Smooth muscle cell (in vitro differentiated cells): Measurements from ENCODE around the gene CCNL1. TPM values are rescaled to one million over a fixed set of nuclear protein-coding genes. Genes with fewer than 3 reads are reported as not detected.

Experiments used
- DNase-seq: peaks from one replicate; lab custom pipeline; 2025; ENCODE audit not compliant: unreplicated experiment; lab: John Stamatoyannopoulos, UW
- H2AFZ ChIP-seq: fragments of 200-600 bp; sonication (generic); 2 replicates; pipeline ENCODE4 v1.6.0; 2016; ENCODE audit warnings: antibody characterized with exemption, low read depth, mild to moderate bottlenecking
- H3F3A ChIP-seq: fragments of 200-600 bp; sonication (generic); 2 replicates; pipeline ENCODE4 v1.6.0; 2017; ENCODE audit warnings: antibody characterized with exemption, low read depth
- H3K27ac ChIP-seq: fragments of 200-600 bp; sonication (generic); 2 replicates; pipeline ENCODE4 v1.5.1; 2016; ENCODE audit warnings: low read depth, mild to moderate bottlenecking
- H3K27me3 ChIP-seq: fragments of 200-600 bp; sonication (generic); 2 replicates; pipeline ENCODE4 v1.6.1; 2016; ENCODE audit warnings: low read depth, mild to moderate bottlenecking
- H3K36me3 ChIP-seq: fragments of 200-600 bp; sonication (generic); 2 replicates; pipeline ENCODE4 v1.5.1; 2016; ENCODE audit warnings: low read depth
- H3K4me1 ChIP-seq: fragments of 200-600 bp; sonication (generic); 2 replicates; pipeline ENCODE4 v1.5.1; 2016; ENCODE audit warnings: low read depth
- H3K4me2 ChIP-seq: fragments of 200-600 bp; sonication (generic); 2 replicates; pipeline ENCODE4 v1.6.0; 2016; ENCODE audit warnings: mild to moderate bottlenecking
- H3K4me3 ChIP-seq: fragments of 200-600 bp; sonication (generic); 2 replicates; pipeline ENCODE4 v1.5.1; 2016; ENCODE audit warnings: mild to moderate bottlenecking
- H3K79me2 ChIP-seq: fragments of 200-600 bp; sonication (generic); 2 replicates; pipeline ENCODE4 v1.6.0; 2016; ENCODE audit warnings: low read depth, mild to moderate bottlenecking
- H3K9ac ChIP-seq: fragments of 200-600 bp; sonication (generic); 2 replicates; pipeline ENCODE4 v1.6.0; 2016; ENCODE audit warnings: low read depth
- H3K9me3 ChIP-seq: fragments of 200-600 bp; sonication (generic); replicated peaks from 2 replicates; pipeline ENCODE4 v1.5.1; 2016; ENCODE audit warnings: low read depth
- H4K20me1 ChIP-seq: fragments of 200-600 bp; sonication (generic); 2 replicates; pipeline ENCODE4 v1.6.0; 2016; ENCODE audit warnings: low read depth
- WGBS: methylation state at CpG from one replicate; pipeline ENCODE4 v1.1.7; 2016; ENCODE audit warnings: low lambda C conversion rate; 5-methylcytosine and 5-hydroxymethylcytosine counted together
- polyA plus RNA-seq: library from polyadenylated mRNA; unstranded; fragments of >200 nt; fragmentation: Nextera tagmentation; extraction: Ambion mirVana; gene quantifications from 2 replicates; pipeline ENCODE4 v1.2.1, GENCODE V29; 2016
- total RNA-seq: library from RNA; depleted of rRNA; stranded (reverse); fragments of >200 nt; gene quantifications from 2 replicates; pipeline ENCODE4 v1.2.3, GENCODE V29; 2014
- TF ChIP-seq, protein P1 (sequence below): fragments of 200-600 bp; sonication (generic); IDR thresholded peaks from 2 replicates; pipeline ENCODE4 v1.5.1; 2017; ENCODE audit warnings: borderline replicate concordance, mild to moderate bottlenecking, antibody characterized with exemption; ENCODE audit not compliant: insufficient read depth, poor library complexity, severe bottlenecking

The CCNL1 gene
- total and polyA plus RNA-seq, 2 experiments from 2014 or later = 173 to 599 TPM

DNA sequence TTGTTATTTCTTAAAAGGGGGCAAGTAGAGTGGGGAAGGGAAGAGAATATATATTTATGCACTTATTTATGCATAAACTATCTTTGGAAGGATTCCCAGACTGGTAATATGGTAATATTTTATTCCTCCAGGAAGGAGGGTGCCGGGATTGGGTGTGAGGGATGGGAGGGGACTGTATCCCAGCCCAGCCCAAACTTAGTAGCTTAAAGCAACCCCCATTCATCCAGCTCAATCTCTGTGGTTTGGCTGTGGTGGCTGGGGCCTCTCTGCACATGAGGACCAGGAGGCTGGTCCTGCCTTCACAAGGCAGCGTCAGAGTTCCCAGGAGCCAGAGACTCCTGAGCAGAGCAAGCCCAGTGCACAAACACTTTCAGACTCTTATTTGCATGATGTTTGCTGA, 48.4 kb downstream of the CCNL1 start:
- H2AFZ ChIP-seq = no peak overlapping the region
- no peak overlapping the region for H3K4me2 ChIP-seq
- no peaks in the 10 kb centered on the region for H3K9me3 ChIP-seq
- H3F3A ChIP-seq = peaks cover 4% of the 10 kb centered on the region
- no peak for DNase-seq
- H3K27ac ChIP-seq = no peak overlapping the region
- H3K27me3 ChIP-seq = no peaks in the 10 kb centered on the region
- no peaks in the 10 kb centered on the region for H3K79me2 ChIP-seq
- H3K4me1 ChIP-seq = peaks cover 20% of the 10 kb centered on the region
- H3K4me3 ChIP-seq = no peak overlapping the region
- no peak overlapping the region for H3K9ac ChIP-seq
- H4K20me1 ChIP-seq = no peaks in the 10 kb centered on the region
- H3K36me3 ChIP-seq = no peaks in the 10 kb centered on the region
- TF ChIP-seq, protein P1, sequence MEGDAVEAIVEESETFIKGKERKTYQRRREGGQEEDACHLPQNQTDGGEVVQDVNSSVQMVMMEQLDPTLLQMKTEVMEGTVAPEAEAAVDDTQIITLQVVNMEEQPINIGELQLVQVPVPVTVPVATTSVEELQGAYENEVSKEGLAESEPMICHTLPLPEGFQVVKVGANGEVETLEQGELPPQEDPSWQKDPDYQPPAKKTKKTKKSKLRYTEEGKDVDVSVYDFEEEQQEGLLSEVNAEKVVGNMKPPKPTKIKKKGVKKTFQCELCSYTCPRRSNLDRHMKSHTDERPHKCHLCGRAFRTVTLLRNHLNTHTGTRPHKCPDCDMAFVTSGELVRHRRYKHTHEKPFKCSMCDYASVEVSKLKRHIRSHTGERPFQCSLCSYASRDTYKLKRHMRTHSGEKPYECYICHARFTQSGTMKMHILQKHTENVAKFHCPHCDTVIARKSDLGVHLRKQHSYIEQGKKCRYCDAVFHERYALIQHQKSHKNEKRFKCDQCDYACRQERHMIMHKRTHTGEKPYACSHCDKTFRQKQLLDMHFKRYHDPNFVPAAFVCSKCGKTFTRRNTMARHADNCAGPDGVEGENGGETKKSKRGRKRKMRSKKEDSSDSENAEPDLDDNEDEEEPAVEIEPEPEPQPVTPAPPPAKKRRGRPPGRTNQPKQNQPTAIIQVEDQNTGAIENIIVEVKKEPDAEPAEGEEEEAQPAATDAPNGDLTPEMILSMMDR = no peak
- WGBS = 45% methylated on average over 2 of the region's 2 CpGs

DNA sequence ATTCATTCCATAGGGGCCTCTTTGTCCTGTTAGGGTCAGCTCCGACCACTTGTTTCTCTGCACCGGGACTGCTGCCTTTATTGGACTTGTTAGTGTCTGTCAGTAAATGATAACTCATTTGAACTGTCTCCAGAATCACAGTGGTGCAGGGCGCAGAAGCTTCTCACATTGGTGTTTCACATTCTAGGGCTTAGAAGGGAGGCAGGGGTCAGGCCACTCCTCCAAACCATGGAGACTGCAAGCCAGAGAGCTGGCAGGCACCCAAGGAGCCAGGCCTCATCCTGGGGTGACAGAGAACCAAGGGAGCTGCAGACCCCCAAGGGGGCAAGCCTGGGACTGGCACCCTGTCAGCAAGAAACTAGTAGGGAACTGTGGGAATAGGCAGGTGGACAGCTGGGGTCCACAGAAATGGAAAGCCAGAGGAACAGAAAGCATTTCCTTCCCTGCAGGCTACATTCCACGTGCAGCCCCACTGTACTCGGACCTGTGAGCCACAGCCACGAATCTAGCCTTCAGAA, 49.1 kb downstream of the CCNL1 start:
- Histone ChIP-seq H3K4me3 (no peak overlapping the region), H4K20me1 (no peaks in the 10 kb centered on the region), H3K4me1 (peaks cover 16% of the 10 kb centered on the region), H3K9ac (no peak overlapping the region), H3K4me2 (no peak overlapping the region), H3F3A (peaks cover 4% of the 10 kb centered on the region), H3K79me2 (no peaks in the 10 kb centered on the region), H3K27me3 (no peaks in the 10 kb centered on the region), H2AFZ (no peak overlapping the region), H3K36me3 (no peaks in the 10 kb centered on the region), H3K27ac (no peak overlapping the region), H3K9me3 (no peaks in the 10 kb centered on the region)
- DNase-seq = no peak
- TF ChIP-seq, protein P1 = no peak
- 56% methylated on average over 6 of the region's 6 CpGs for WGBS

DNA sequence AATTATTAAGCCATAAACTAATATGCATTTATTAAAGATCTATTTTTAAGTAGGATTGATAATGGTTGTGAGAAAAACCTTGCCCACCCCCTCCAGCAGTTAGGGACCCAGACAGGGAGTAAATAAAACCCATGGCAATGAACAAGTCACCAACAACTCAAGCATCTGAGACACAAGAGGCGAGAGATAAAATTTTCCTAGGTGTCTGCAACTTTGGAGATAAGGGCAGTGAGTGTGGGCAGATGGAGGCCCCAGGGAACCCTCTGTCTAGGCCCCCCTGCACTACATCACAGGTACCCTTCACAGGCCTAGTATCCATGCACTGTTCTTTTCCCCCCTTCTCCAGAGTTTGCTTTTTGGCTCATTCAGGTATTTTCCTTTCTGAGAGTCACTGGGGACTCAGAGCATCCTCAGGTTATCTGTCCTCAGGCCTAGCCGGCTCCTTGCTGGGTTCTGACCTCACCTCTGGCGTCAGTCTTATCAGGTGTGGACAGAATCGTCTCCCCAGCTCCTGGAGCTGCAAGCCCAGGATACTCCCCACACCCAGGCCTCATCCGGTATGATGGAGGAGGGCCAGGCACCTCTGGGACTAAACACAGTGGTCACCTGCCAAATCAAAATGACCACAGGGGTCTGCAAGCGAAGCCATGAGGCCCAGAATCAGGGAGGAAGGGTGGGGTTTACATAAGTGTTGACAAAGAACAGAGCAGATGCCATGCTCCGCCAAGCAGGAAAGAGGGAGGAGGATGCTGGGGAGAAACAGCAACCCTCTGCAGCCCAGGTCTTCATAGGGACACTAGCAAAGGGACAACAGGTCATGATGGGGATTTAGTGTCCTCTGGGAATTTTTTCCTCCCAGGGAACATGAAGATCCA, 50.4 kb downstream of the CCNL1 start:
- H3K36me3 ChIP-seq = no peaks in the 10 kb centered on the region
- no peaks in the 10 kb centered on the region for H4K20me1 ChIP-seq
- no peak for DNase-seq
- H3K9me3 ChIP-seq = no peaks in the 10 kb centered on the region
- peaks cover 3% of the 10 kb centered on the region for H3K4me1 ChIP-seq
- 77% methylated on average over 7 of the region's 7 CpGs for WGBS
- peaks cover 4% of the 10 kb centered on the region for H3F3A ChIP-seq
- no peak overlapping the region for H2AFZ ChIP-seq
- no peak overlapping the region for H3K27ac ChIP-seq
- no peak overlapping the region for H3K4me2 ChIP-seq
- no peaks in the 10 kb centered on the region for H3K27me3 ChIP-seq
- H3K4me3 ChIP-seq = no peak overlapping the region
- no peaks in the 10 kb centered on the region for H3K79me2 ChIP-seq
- TF ChIP-seq, protein P1 = no peak
- no peak overlapping the region for H3K9ac ChIP-seq

DNA sequence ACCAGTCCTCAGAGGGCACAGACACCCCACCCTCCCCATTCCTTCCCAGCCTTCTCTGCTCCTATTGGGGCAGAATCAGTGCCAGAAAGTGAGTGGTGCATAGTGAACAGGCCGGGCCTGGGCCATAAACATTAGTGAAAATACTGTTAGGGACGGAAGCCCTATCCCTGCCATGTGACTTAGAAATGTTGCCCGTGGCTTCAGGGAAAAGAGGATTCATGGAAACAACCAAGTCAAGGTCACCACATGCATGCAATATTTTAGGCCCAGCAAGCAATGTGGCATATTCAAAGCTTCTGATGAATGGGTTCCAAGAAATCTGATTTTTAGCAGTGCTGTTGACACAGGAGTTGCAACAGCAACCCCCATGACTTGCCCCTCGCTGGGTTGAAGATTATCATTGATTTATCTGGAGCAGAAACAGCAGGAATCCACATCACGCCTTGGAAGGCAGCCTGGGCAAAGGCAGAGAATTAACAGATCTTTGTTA, 52.3 kb downstream of the CCNL1 start:
- Histone ChIP-seq H2AFZ (no peak overlapping the region), H3K4me3 (no peak overlapping the region), H3K27ac (no peak overlapping the region), H3K9me3 (no peaks in the 10 kb centered on the region), H3K4me2 (no peak overlapping the region), H3K36me3 (no peaks in the 10 kb centered on the region), H3K9ac (no peak overlapping the region), H3K27me3 (no peaks in the 10 kb centered on the region), H3K79me2 (no peaks in the 10 kb centered on the region), H4K20me1 (no peaks in the 10 kb centered on the region), H3K4me1 (peaks cover 12% of the 10 kb centered on the region), H3F3A (peaks cover 4% of the 10 kb centered on the region)
- DNase-seq = no peak
- TF ChIP-seq, protein P1 = no peak
- WGBS = 41% methylated on average over 5 of the region's 5 CpGs
